Measurements from ENCODE around the gene ATCAY. TPM values are rescaled to one million over a fixed set of nuclear protein-coding genes. Genes with fewer than 3 reads are reported as not detected.
A peak's percentile ranks its signal among the peaks of the same experiment; 100 is the strongest.

The ATCAY gene, protein sequence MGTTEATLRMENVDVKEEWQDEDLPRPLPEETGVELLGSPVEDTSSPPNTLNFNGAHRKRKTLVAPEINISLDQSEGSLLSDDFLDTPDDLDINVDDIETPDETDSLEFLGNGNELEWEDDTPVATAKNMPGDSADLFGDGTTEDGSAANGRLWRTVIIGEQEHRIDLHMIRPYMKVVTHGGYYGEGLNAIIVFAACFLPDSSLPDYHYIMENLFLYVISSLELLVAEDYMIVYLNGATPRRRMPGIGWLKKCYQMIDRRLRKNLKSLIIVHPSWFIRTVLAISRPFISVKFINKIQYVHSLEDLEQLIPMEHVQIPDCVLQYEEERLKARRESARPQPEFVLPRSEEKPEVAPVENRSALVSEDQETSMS
- not detected for total RNA-seq

DNA sequence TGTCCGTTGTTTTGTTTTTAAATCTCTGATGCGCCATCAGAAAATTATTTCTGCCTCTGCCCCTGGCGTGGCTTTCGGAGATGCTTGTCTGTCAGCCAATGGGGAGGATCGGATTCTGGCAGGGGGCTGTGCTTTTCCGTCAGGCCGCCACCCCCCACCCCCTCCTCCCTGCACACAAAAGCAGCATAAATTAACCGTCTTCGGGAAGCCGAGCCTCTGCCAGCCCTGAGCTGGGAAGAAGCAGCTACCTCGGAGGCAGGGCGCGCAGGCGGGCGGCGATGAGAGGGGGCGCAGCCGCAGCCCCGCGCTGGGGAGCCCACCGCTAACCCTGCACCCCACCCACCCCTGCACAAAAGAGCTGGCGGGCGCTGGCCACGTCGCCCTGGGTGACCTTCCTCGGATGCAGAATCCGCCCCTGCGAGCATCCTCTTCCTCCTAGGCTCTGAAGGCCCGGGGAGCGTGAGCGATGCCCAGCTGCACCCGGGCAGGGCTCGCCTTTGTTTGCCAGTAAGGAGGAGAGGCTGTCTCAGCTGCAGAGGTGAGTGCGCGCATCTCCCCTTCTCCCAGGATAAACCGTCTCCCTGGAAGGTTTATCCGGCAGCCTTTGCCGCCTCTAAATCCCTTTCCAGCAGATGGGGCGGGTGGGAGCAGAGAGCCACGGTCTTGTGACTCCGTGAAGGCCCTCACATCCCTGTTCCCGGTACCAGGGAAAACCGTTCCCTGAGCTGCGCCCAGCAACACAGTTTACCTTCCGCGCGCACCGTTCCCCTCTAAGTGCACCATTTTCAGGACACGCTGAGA is at the start of gene ATCAY:
Gene ATCAY, plus strand, starts transcription at position 215 of the 801 bp plus-strand sequence. CDS start 5,083 bp downstream, outside the sequence.
- ATAC-seq (no peak), DNase-seq (no peak)
- Mint-ChIP-seq H3K4me3 (no peak within 1 kb of the TSS), H3K36me3 (ENCODE audit: insufficient read depth) (no peaks in the 10 kb centered on the region), H3K27me3 (ENCODE audit: low read depth) (peaks cover 50% of the 10 kb centered on the region), H3K4me1 (ENCODE audit: low read depth) (peaks cover 8% of the 10 kb centered on the region), H3K9me3 (no peaks in the 10 kb centered on the region)

DNA sequence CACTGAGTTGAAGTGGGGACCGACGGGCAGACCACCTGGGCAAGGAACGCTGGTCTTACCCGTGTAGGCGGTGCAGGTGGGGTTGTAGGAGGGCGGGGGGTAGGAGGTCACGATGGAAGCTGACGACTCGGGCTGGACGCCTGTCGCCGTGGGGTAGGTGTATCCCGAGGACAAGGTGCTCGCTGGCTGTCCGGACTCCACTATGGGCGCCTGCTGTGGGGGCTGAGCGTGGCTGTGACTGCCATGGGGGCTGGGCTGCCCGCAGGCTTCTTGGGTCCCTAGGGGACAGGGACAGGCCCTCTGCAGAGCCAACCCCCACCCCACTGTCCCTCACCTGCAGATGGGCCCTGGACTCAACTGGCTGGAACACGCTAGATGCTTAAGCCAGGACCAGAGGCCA is 48.9 kb upstream of the ATCAY start:
- Mint-ChIP-seq H3K36me3 (ENCODE audit: insufficient read depth) (no peaks in the 10 kb centered on the region), H3K4me3 (no peak overlapping the region), H3K4me1 (ENCODE audit: low read depth) (peaks cover 2% of the 10 kb centered on the region), H3K9me3 (no peaks in the 10 kb centered on the region), H3K27me3 (ENCODE audit: low read depth) (no peaks in the 10 kb centered on the region)
- no peak for ATAC-seq
- DNase-seq, result no peak

DNA sequence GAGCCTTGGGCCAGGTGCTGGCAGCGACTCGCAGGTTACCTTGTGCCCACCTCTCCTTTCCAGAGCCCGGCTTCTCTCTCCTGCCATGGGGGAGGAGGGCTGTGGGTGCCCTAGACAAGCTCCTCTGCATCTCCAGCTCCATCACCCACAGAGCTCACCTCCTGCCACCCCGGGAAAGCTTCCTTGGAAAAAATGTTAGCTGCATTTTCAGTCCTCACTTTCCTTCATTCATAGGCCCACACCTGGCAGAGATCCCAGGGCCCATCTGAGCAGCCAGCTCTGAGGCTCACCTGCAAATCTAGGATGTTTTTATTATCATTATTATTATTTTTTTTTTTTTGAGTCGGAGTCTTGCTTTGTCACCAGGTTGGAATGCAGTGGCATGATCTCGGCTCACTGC is 48.5 kb upstream of the ATCAY start:
- DNase-seq, result no peak
- no peak overlapping the region for H3K4me3 Mint-ChIP-seq
- ATAC-seq, result no peak
- H3K27me3 Mint-ChIP-seq (ENCODE audit: low read depth), result no peaks in the 10 kb centered on the region
- H3K36me3 Mint-ChIP-seq (ENCODE audit: insufficient read depth), result no peaks in the 10 kb centered on the region
- H3K9me3 Mint-ChIP-seq, result no peaks in the 10 kb centered on the region
- peaks cover 2% of the 10 kb centered on the region for H3K4me1 Mint-ChIP-seq (ENCODE audit: low read depth)

DNA sequence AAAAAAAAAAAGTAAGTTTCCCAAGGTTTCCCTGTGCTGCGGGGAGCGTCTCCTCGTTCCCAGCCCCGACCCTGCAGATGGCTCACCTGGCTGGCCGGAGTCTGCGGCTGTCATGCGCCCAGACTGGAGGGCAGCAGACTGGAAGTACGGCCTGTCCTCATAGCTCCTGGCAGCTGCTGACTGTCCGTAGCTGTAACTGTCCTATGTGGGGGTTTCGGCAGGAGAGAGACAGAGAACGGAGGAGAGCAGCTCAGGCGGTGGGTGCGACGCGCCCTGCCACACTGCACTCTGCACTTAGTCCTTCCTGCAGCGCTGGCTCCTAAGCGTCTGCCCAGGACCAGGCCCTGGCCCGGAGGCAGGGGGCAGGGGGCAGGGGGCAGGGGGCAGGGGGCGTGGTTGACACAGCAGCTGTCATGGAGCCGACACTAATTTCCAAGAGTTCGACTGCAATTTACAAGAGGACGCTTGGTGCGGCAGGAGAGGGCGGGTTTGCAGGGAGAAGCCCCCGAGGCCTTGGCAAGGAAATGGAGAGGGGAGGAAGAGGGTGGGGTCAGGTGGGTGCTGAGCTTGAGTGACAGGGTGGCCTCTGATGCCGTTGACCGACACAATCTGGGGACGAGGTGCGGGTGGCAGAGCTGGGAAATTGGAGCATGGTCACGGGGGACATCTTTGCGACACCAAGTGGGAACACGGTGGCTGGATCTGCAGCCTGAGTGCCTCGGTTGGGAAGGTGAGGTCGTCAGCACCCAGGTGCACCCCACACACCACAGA is 46.7 kb upstream of the ATCAY start:
- Mint-ChIP-seq H3K4me1 (ENCODE audit: low read depth) (no peaks in the 10 kb centered on the region), H3K9me3 (no peaks in the 10 kb centered on the region)

DNA sequence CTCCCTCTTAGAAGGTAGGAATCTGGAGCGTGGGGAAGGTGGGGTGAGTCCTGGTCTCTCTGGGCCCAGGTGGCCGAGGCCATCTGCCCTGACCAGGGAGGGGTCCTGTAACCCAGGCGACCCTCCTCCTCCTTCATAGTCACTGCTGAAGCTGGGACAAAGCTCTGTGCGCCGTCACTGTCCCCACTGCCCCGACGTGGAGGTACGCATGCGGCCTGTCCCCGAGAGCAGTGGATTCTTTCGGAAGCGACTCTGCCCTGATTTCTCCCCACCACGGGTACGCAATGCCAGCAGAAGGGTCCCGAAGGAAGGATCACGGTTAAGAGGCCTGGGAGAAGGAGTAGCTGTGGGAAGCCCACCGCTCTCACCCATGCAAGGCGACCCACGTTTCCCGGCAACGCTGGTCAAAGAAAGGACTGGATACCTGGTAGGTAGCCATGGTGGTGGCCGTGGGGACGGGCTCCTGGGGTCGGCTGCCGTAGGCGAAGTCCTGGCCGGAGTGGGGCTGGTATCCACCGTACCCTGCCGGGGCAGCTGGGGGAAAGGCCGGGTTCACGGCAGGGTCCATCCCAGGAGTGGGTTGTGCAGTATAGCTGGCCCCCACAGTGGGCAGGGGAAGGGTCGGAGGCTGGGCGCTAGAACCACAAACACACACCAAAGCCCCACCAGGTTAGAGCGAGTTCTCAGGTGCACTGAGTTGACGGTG is 46.0 kb upstream of the ATCAY start:
- no peak for ATAC-seq
- Mint-ChIP-seq H3K36me3 (ENCODE audit: insufficient read depth) (no peaks in the 10 kb centered on the region), H3K4me3 (no peak overlapping the region), H3K4me1 (ENCODE audit: low read depth) (no peaks in the 10 kb centered on the region), H3K9me3 (no peaks in the 10 kb centered on the region), H3K27me3 (ENCODE audit: low read depth) (no peaks in the 10 kb centered on the region)
- DNase-seq, result no peak

More for the DNA sequence above, 46.7 kb upstream of the ATCAY start:
- no peak for DNase-seq
- Mint-ChIP-seq H3K36me3 (ENCODE audit: insufficient read depth) (no peaks in the 10 kb centered on the region), H3K4me3 (no peak overlapping the region), H3K27me3 (ENCODE audit: low read depth) (no peaks in the 10 kb centered on the region)
- no peak for ATAC-seq

DNA sequence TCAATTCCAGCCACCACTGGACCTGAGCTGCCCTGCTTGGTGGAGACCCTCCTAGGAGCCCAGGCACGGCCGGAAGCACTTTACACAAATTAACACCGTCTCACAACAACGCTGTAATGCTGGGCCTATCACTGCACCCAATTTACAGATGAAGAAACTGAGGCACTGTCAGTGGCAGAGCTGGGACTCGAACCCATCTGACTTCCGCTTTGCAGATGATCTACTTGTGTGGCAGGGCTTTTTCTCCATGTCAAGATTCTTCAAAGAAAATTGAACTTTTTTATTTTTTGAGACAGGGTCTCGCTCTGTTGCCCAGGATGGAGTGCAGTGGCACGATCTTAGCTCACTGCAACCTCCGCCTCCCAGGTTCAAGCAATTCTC is 45.4 kb upstream of the ATCAY start:
- ATAC-seq (no peak), DNase-seq (no peak)
- no peak overlapping the region for H3K4me3 Mint-ChIP-seq
- no peaks in the 10 kb centered on the region for H3K27me3 Mint-ChIP-seq (ENCODE audit: low read depth)
- H3K9me3 Mint-ChIP-seq, result no peaks in the 10 kb centered on the region
- H3K4me1 Mint-ChIP-seq (ENCODE audit: low read depth), result no peaks in the 10 kb centered on the region
- H3K36me3 Mint-ChIP-seq (ENCODE audit: insufficient read depth), result no peaks in the 10 kb centered on the region

DNA sequence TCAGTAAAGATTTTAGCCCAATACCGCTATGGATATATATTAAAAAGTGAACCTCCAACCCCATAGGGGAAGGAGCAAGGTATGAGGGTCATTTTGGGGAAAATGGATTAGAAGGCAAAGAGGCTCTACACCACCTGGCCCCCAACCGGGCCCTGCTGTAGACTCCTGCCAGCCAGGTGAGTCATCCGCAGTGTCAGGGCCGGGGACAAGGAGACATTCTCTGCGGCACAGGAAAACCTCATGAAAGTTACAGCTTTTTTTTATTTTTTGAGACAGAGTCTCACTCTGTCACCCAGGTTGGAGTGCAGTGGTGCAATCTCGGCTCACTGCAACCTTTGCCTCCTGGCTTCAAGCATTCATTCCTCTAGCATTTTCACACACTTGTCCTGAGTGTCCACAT is 43.6 kb upstream of the ATCAY start:
- Mint-ChIP-seq H3K9me3 (no peaks in the 10 kb centered on the region), H3K4me3 (no peak overlapping the region), H3K4me1 (ENCODE audit: low read depth) (no peaks in the 10 kb centered on the region), H3K36me3 (ENCODE audit: insufficient read depth) (no peaks in the 10 kb centered on the region), H3K27me3 (ENCODE audit: low read depth) (no peaks in the 10 kb centered on the region)
- DNase-seq (no peak), ATAC-seq (peak in 1 of 2 donors; percentile 35)

DNA sequence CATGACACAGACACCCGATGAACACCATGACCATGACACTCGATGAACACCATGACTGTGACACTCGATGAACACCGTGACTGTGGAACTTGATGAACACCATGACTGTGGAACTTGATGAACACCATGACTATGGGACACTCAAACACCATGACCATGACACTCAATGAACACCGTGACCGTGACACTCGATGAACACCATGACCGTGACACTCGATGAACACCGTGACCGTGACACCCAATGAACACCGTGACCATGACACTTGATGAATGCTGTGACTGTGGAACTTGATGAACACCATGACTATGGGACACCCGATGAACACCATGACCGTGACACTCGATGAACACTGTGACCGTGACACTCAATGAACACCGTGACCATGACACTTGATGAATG is 43.2 kb upstream of the ATCAY start:
- no peaks in the 10 kb centered on the region for H3K36me3 Mint-ChIP-seq (ENCODE audit: insufficient read depth)
- ATAC-seq (no peak), DNase-seq (no peak)
- no peaks in the 10 kb centered on the region for H3K4me1 Mint-ChIP-seq (ENCODE audit: low read depth)
- no peaks in the 10 kb centered on the region for H3K27me3 Mint-ChIP-seq (ENCODE audit: low read depth)
- no peak overlapping the region for H3K4me3 Mint-ChIP-seq
- no peaks in the 10 kb centered on the region for H3K9me3 Mint-ChIP-seq

DNA sequence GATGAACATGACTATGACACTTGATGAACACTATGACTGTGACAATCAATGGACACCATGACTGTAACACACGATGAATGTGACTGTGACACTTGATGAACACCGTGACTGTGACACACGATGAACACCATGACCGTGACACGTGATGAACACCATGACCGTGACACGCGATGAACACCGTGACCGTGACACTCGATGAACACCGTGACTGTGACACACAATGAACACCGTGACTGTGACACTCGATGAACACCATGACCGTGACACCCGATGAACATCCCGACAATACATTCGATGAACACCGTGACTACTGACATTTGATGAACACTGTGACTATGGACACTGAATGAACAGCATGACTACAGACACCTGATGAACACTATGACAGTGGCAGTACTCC is 42.6 kb upstream of the ATCAY start:
- Mint-ChIP-seq H3K27me3 (ENCODE audit: low read depth) (no peaks in the 10 kb centered on the region), H3K36me3 (ENCODE audit: insufficient read depth) (no peaks in the 10 kb centered on the region), H3K4me1 (ENCODE audit: low read depth) (no peaks in the 10 kb centered on the region), H3K9me3 (no peaks in the 10 kb centered on the region), H3K4me3 (no peak overlapping the region)
- DNase-seq (no peak), ATAC-seq (no peak)

DNA sequence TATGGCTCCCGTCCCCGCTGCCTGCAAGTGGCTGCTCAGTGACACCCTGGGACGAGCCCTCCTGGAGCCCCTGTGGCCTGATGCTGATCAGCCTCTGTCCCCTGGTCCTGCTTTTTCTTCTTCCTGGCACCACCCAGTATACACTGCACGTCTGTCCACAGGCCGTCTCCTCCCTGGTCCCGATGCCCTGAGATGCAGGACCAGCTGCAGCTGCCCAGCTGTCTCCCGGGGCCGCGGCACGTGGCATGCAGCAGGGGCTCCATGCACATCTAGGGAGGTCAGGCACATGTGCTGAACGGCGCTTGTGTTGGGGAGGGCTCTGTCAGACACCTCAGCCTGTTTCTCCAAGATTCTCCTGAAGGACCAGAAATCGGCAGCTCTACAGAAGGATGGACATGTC is 41.8 kb upstream of the ATCAY start:
- DNase-seq (no peak), ATAC-seq (no peak)
- Mint-ChIP-seq H3K9me3 (no peaks in the 10 kb centered on the region), H3K36me3 (ENCODE audit: insufficient read depth) (no peaks in the 10 kb centered on the region), H3K4me3 (no peak overlapping the region), H3K27me3 (ENCODE audit: low read depth) (no peaks in the 10 kb centered on the region), H3K4me1 (ENCODE audit: low read depth) (no peaks in the 10 kb centered on the region)

DNA sequence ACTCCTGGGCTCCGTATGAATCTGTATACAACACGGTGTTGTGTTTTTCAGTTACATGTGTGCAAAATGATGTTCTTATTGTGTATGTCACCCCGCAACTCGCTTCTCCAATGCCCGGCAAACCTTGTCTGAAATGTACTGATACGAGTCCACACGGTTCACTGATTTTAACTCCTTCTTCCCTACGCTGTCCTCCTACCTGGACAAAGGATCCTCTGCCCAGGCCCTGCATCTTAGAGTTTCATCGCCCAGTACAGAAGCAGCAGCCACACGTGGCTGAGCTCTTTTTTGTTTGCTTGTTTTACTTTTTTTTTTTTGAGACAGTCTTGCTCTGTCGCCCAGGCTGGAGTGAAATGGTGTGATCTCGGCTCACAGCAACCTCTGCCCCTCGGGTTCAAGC is 40.5 kb upstream of the ATCAY start:
- no peaks in the 10 kb centered on the region for H3K9me3 Mint-ChIP-seq
- ATAC-seq, result no peak
- H3K4me3 Mint-ChIP-seq, result no peak overlapping the region
- no peaks in the 10 kb centered on the region for H3K36me3 Mint-ChIP-seq (ENCODE audit: insufficient read depth)
- no peaks in the 10 kb centered on the region for H3K27me3 Mint-ChIP-seq (ENCODE audit: low read depth)
- no peak for DNase-seq
- no peaks in the 10 kb centered on the region for H3K4me1 Mint-ChIP-seq (ENCODE audit: low read depth)

DNA sequence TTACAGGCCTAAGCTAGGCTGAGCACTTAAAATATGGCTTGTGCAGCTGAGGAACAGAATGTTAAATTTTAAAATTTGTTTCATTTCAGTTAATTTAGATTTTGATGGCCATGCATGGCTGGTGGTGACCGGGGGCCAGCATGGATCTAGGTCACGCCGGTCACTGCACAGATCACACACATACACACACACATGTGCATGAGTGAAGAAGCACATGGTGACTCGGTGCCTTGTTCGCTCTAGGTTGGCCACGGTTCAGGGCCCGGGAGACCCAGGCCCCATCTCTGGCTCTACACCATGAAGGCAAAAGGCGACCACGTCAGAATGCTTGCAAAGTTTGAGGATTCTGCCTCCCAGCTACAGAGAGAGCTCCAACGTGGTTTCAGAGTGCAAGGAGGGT is 39.7 kb upstream of the ATCAY start:
- no peaks in the 10 kb centered on the region for H3K4me1 Mint-ChIP-seq (ENCODE audit: low read depth)
- no peaks in the 10 kb centered on the region for H3K36me3 Mint-ChIP-seq (ENCODE audit: insufficient read depth)
- ATAC-seq, result no peak
- H3K27me3 Mint-ChIP-seq (ENCODE audit: low read depth), result no peaks in the 10 kb centered on the region
- H3K9me3 Mint-ChIP-seq, result no peaks in the 10 kb centered on the region
- no peak overlapping the region for H3K4me3 Mint-ChIP-seq
- DNase-seq, result no peak

DNA sequence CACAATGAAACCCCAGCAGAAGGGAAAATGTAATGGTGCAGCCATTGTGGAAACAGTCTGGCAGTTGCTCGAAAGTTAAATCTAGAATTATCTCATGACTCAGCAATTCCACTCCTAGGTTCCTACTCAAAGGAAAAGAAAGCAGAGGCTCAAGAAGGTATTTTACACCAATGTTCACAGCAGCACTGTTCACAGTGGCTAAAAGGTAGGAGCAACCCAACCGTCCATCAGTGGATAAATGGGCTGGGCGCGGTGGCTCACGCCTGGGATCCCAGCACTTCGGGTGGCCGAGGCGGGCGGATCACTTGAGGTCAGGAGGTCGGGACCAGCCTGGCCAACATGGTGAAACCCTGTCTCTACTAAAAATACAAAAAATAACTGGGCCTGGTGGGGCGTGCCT is 37.5 kb upstream of the ATCAY start:
- Mint-ChIP-seq H3K4me1 (ENCODE audit: low read depth) (no peaks in the 10 kb centered on the region), H3K27me3 (ENCODE audit: low read depth) (peaks cover 1% of the 10 kb centered on the region), H3K36me3 (ENCODE audit: insufficient read depth) (no peaks in the 10 kb centered on the region), H3K4me3 (no peak overlapping the region), H3K9me3 (no peaks in the 10 kb centered on the region)
- no peak for ATAC-seq
- DNase-seq, result no peak

DNA sequence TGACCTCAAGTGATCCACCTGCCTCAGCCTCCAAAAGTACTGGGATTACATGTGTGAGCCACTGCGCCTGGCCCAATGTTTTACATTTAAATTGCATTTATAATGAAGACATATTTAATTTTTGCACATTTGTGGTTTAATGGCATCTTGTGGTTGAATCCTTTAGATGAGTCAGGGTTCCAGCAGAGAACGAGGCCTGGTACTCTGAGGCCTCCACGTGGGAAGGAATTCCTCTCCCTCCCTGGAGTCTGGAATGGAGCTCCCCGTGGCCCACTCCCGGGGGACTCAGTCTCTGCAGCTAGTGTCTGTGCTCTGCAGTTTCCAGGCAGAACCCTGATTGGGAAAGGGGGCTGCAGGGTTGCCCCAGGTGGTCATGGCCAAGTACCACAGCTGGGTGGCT is 35.9 kb upstream of the ATCAY start:
- Mint-ChIP-seq H3K4me1 (ENCODE audit: low read depth) (no peaks in the 10 kb centered on the region), H3K9me3 (no peaks in the 10 kb centered on the region), H3K36me3 (ENCODE audit: insufficient read depth) (no peaks in the 10 kb centered on the region), H3K27me3 (ENCODE audit: low read depth) (peaks cover 1% of the 10 kb centered on the region), H3K4me3 (no peak overlapping the region)
- DNase-seq (no peak), ATAC-seq (no peak)

Data from activated T-cell treated with anti-CD3 and anti-CD28 coated beads, Interleukin-2, amount 50 U/mL, for 4 hours (primary cell).